Right forelimb (tissue), 1 donor: ENCODE measurements around the gene OR1L1.

Experiments
- DNase-seq: peaks from one replicate; pipeline ENCODE4 v3.0.0-alpha.2; 2018

OR1L1 gene

GRCh38 chr9:122661416-122661815, at the start of gene OR1L1:
Gene OR1L1, plus strand, starts transcription at chr9:122661716. Its CDS starts 0 bp downstream, at chr9:122661716.
- DNase-seq: no peak

GRCh38 chr9:122614362-122614761, 47.2 kb upstream of the OR1L1 start, which contains the start of gene OR1Q1:
Gene OR1Q1, plus strand, starts transcription at chr9:122614738. Its CDS starts 0 bp downstream, at chr9:122614738.
- no peak for DNase-seq

- DNase-seq: no peak
Measured at GRCh38 chr9:122619996-122620395, 41.5 kb upstream of the OR1L1 start.

GRCh38 chr9:122642226-122642625, 19.3 kb upstream of the OR1L1 start:
- no peak for DNase-seq

GRCh38 chr9:122656378-122656777, 5.1 kb upstream of the OR1L1 start:
- no peak for DNase-seq

- DNase-seq: no peak
Measured at GRCh38 chr9:122657527-122657926, 4.0 kb upstream of the OR1L1 start, which contains the start of gene OR1B1. Gene OR1B1, minus strand, starts transcription at chr9:122657627.

- DNase-seq: no peak
Measured at GRCh38 chr9:122672481-122672880, 11.0 kb downstream of the OR1L1 start.

GRCh38 chr9:122684851-122685250, 23.3 kb downstream of the OR1L1 start:
- no peak for DNase-seq

GRCh38 chr9:122695696-122696095, 34.2 kb downstream of the OR1L1 start:
- no peak for DNase-seq
